Measurements from ENCODE around the gene NPY4R2. TPM values are rescaled to one million over a fixed set of nuclear protein-coding genes. Genes with fewer than 3 reads are reported as not detected.
"Not testable (repeated sequence)": the region's sequence is repeated elsewhere in the genome, so short reads cannot be mapped to it uniquely, and the experiment has no call there.

NPY4R2 gene
- total RNA-seq = not detected

GRCh38 chr10:47918475-47918874 lies at the start of gene NPY4R2:
Gene NPY4R2 (plus strand): TSS chr10:47918662. CDS start chr10:47921988, 3,326 bp downstream.
- POLR2A ChIA-PET; DNase-seq; H3K4me3 Mint-ChIP-seq; H3K4me1 Mint-ChIP-seq (ENCODE audit: low read depth); H3K9me3 Mint-ChIP-seq; H3K36me3 Mint-ChIP-seq; CTCF ChIA-PET; H3K27me3 Mint-ChIP-seq; intact Hi-C loops (cut with micrococcal nuclease); H3K27ac Mint-ChIP-seq: not testable (repeated sequence)

- H3K36me3 Mint-ChIP-seq; intact Hi-C loops (cut with micrococcal nuclease); POLR2A ChIA-PET; H3K4me3 Mint-ChIP-seq; CTCF ChIA-PET; H3K4me1 Mint-ChIP-seq (ENCODE audit: low read depth); H3K27ac Mint-ChIP-seq; H3K9me3 Mint-ChIP-seq; DNase-seq; H3K27me3 Mint-ChIP-seq: not testable (repeated sequence)
Measured at GRCh38 chr10:47870887-47871286, 47.6 kb upstream of the NPY4R2 start.

- H3K9me3 Mint-ChIP-seq, CTCF ChIA-PET: not testable (repeated sequence)
Measured at GRCh38 chr10:47871485-47872180, 46.8 kb upstream of the NPY4R2 start.

GRCh38 chr10:47872236-47872635 lies 46.2 kb upstream of the NPY4R2 start:
- H3K4me3 Mint-ChIP-seq; H3K27ac Mint-ChIP-seq; intact Hi-C loops (cut with micrococcal nuclease); DNase-seq; H3K9me3 Mint-ChIP-seq; H3K36me3 Mint-ChIP-seq; POLR2A ChIA-PET; H3K4me1 Mint-ChIP-seq (ENCODE audit: low read depth); H3K27me3 Mint-ChIP-seq; CTCF ChIA-PET: not testable (repeated sequence)

More at GRCh38 chr10:47871485-47872180, 46.8 kb upstream of the NPY4R2 start:
- DNase-seq; POLR2A ChIA-PET; H3K36me3 Mint-ChIP-seq; H3K27me3 Mint-ChIP-seq; H3K4me3 Mint-ChIP-seq; intact Hi-C loops (cut with micrococcal nuclease); H3K4me1 Mint-ChIP-seq (ENCODE audit: low read depth); H3K27ac Mint-ChIP-seq: not testable (repeated sequence)

- H3K4me1 Mint-ChIP-seq (ENCODE audit: low read depth); H3K27ac Mint-ChIP-seq; H3K4me3 Mint-ChIP-seq; H3K36me3 Mint-ChIP-seq; H3K27me3 Mint-ChIP-seq; CTCF ChIA-PET; H3K9me3 Mint-ChIP-seq; DNase-seq; intact Hi-C loops (cut with micrococcal nuclease); POLR2A ChIA-PET: not testable (repeated sequence)
Measured at GRCh38 chr10:47884239-47884638, 34.2 kb upstream of the NPY4R2 start.

- H3K27me3 Mint-ChIP-seq; H3K27ac Mint-ChIP-seq; H3K9me3 Mint-ChIP-seq; H3K36me3 Mint-ChIP-seq; POLR2A ChIA-PET; H3K4me3 Mint-ChIP-seq; DNase-seq; H3K4me1 Mint-ChIP-seq (ENCODE audit: low read depth); CTCF ChIA-PET; intact Hi-C loops (cut with micrococcal nuclease): not testable (repeated sequence)
Measured at GRCh38 chr10:47884934-47885333, 33.5 kb upstream of the NPY4R2 start.

- CTCF ChIA-PET; H3K27ac Mint-ChIP-seq; POLR2A ChIA-PET; H3K9me3 Mint-ChIP-seq; H3K36me3 Mint-ChIP-seq; H3K27me3 Mint-ChIP-seq; DNase-seq; H3K4me1 Mint-ChIP-seq (ENCODE audit: low read depth); H3K4me3 Mint-ChIP-seq; intact Hi-C loops (cut with micrococcal nuclease): not testable (repeated sequence)
Measured at GRCh38 chr10:47886356-47886755, 32.1 kb upstream of the NPY4R2 start.

GRCh38 chr10:47886827-47887226 lies 31.6 kb upstream of the NPY4R2 start:
- DNase-seq; CTCF ChIA-PET; intact Hi-C loops (cut with micrococcal nuclease); H3K9me3 Mint-ChIP-seq; H3K27me3 Mint-ChIP-seq; H3K27ac Mint-ChIP-seq; H3K4me3 Mint-ChIP-seq; H3K36me3 Mint-ChIP-seq; POLR2A ChIA-PET; H3K4me1 Mint-ChIP-seq (ENCODE audit: low read depth): not testable (repeated sequence)

- CTCF ChIA-PET; H3K4me3 Mint-ChIP-seq; H3K27ac Mint-ChIP-seq; H3K27me3 Mint-ChIP-seq; H3K9me3 Mint-ChIP-seq; H3K36me3 Mint-ChIP-seq; DNase-seq; POLR2A ChIA-PET; H3K4me1 Mint-ChIP-seq (ENCODE audit: low read depth); intact Hi-C loops (cut with micrococcal nuclease): not testable (repeated sequence)
Measured at GRCh38 chr10:47890737-47891136, 27.7 kb upstream of the NPY4R2 start.

- H3K27ac Mint-ChIP-seq; H3K27me3 Mint-ChIP-seq; H3K9me3 Mint-ChIP-seq; H3K36me3 Mint-ChIP-seq; H3K4me1 Mint-ChIP-seq (ENCODE audit: low read depth); H3K4me3 Mint-ChIP-seq; intact Hi-C loops (cut with micrococcal nuclease); POLR2A ChIA-PET; CTCF ChIA-PET; DNase-seq: not testable (repeated sequence)
Measured at GRCh38 chr10:47892494-47893261, 25.8 kb upstream of the NPY4R2 start.

GRCh38 chr10:47894571-47894970 lies 23.9 kb upstream of the NPY4R2 start:
- H3K4me3 Mint-ChIP-seq; H3K4me1 Mint-ChIP-seq (ENCODE audit: low read depth); H3K36me3 Mint-ChIP-seq; H3K9me3 Mint-ChIP-seq; CTCF ChIA-PET; POLR2A ChIA-PET; H3K27ac Mint-ChIP-seq; H3K27me3 Mint-ChIP-seq; DNase-seq; intact Hi-C loops (cut with micrococcal nuclease): not testable (repeated sequence)

GRCh38 chr10:47897813-47898212 lies 20.6 kb upstream of the NPY4R2 start:
- H3K27me3 Mint-ChIP-seq; H3K36me3 Mint-ChIP-seq; DNase-seq; H3K9me3 Mint-ChIP-seq; H3K4me3 Mint-ChIP-seq; POLR2A ChIA-PET; intact Hi-C loops (cut with micrococcal nuclease); H3K27ac Mint-ChIP-seq; H3K4me1 Mint-ChIP-seq (ENCODE audit: low read depth); CTCF ChIA-PET: not testable (repeated sequence)

GRCh38 chr10:47909333-47909732 lies 9.1 kb upstream of the NPY4R2 start:
- DNase-seq; POLR2A ChIA-PET; H3K27ac Mint-ChIP-seq; CTCF ChIA-PET; H3K4me1 Mint-ChIP-seq (ENCODE audit: low read depth); H3K4me3 Mint-ChIP-seq; H3K27me3 Mint-ChIP-seq; H3K36me3 Mint-ChIP-seq; intact Hi-C loops (cut with micrococcal nuclease); H3K9me3 Mint-ChIP-seq: not testable (repeated sequence)

Data from activated CD4-positive, alpha-beta memory T cell treated with anti-CD3 and anti-CD28 coated beads for 36 hours (primary cell).